ENCODE data around the gene ARVCF. TPM values are rescaled to one million over a fixed set of nuclear protein-coding genes. Genes with fewer than 3 reads are reported as not detected.
A peak's percentile ranks its signal among the peaks of the same experiment; 100 is the strongest.

The ARVCF gene
- total and polyA plus RNA-seq, 7 donors, result 3.6 to 28.0 (median 8.7) TPM

- intact Hi-C loops (cut with DNase I), result no loop called here
- ATAC-seq (peak; percentile 33 to 48 (median 40)), DNase-seq (no peak)
- Histone ChIP-seq H3K36me3 (ENCODE audit: insufficient read depth in 1 of 2, low read depth in 1 of 2) (peaks cover 0 to 6% of the 10 kb centered on the region in 2 donors), H3K27me3 (ENCODE audit: insufficient read depth in 3 of 3, low read length in 2 of 3) (no peaks in the 10 kb centered on the region), H3K4me1 (peaks cover 55% of the 10 kb centered on the region), H3K9me3 (no peaks in the 10 kb centered on the region), H3K27ac (peak overlapping the region; percentile 98), H3K4me3 (peak overlapping the region; percentile 94)
- TF ChIP-seq CTCF (IDR thresholded peaks at IDR 0.05), result no peak
- WGBS, 3 donors, result 2 to 9% (median 2%) methylated on average over 7 to 8 of the region's 8 CpGs
These were observed 74.2 kb downstream of the ARVCF start for GRCh38 chr22:19942157-19943081.

GRCh38 chr22:19941365-19942082 is 75.1 kb downstream of the ARVCF start, which contains the start of the genes COMT and TXNRD2:
Gene COMT, plus strand, starts transcription at chr22:19941772. Its CDS starts 20,755 bp downstream, at chr22:19962527.
Gene TXNRD2, minus strand, starts transcription at chr22:19941818. Its CDS starts 15 bp downstream, at chr22:19941803.
- Histone ChIP-seq H3K4me1 (peaks cover 47% of the 10 kb centered on the region), H3K27ac (peak within 1 kb of the TSS; percentile 98), H3K4me3 (peak within 1 kb of the TSS; percentile 94), H3K27me3 (ENCODE audit: insufficient read depth in 3 of 3, low read length in 2 of 3) (no peaks in the 10 kb centered on the region), H3K9me3 (no peaks in the 10 kb centered on the region), H3K36me3 (ENCODE audit: insufficient read depth in 1 of 2, low read depth in 1 of 2) (peaks cover 0 to 12% of the 10 kb centered on the region in 2 donors)
- ATAC-seq (peak; percentile 79 to 82 (median 80)), DNase-seq (peak; percentile 80 to 88)
- no peak for TF ChIP-seq CTCF (IDR thresholded peaks at IDR 0.05)
- intact Hi-C loops (cut with DNase I), result no loop called here
- WGBS, 3 donors, result 1% methylated on average over 32 to 63 of the region's 63 CpGs

- intact Hi-C loops (cut with DNase I), result no loop called here
- peak in 3 of 4 donors; percentile 1 to 4 (median 3) for ATAC-seq
- H3K27me3 ChIP-seq (ENCODE audit: insufficient read depth in 3 of 3, low read length in 2 of 3), result no peaks in the 10 kb centered on the region
- 53 to 62% (median 61%) methylated on average over 21 of the region's 21 CpGs for whole genome bisulfite sequencing, 3 donors
- TF ChIP-seq CTCF (IDR thresholded peaks at IDR 0.05), result no peak
- peaks cover 39% of the 10 kb centered on the region for H3K4me1 ChIP-seq
- H3K4me3 ChIP-seq, result peak overlapping the region; percentile 94
- peak in 1 of 2 donors; percentile 54 for DNase-seq
- peak overlapping the region; percentile 98 for H3K27ac ChIP-seq
- H3K9me3 ChIP-seq, result no peaks in the 10 kb centered on the region
- peaks cover 0 to 15% of the 10 kb centered on the region in 2 donors for H3K36me3 ChIP-seq (ENCODE audit: insufficient read depth in 1 of 2, low read depth in 1 of 2)
These were observed 75.9 kb downstream of the ARVCF start for GRCh38 chr22:19940536-19941364.

Measured in psoas muscle (tissue), 8 donors.